Measurements from ENCODE around the gene GBA2.

Gene GBA2

DNA sequence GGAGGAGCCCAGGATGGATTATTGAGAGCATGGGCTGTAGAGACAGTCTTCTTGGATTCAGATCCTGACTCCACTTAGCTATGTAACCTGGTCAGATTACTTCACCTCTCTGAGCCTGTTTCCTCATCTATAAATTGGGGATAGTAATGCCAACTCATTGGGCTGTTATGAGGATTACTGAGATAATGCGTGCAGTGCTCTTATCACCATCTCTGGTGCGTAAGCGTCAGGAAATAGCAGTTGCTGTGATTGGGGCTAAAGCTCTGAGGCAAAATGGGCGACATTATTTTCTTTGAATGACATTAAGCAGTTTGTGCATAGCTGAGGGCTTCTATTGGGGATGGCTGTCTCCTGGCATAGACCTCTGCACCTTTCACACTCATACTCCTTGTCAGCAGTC lies 6.0 kb upstream of the GBA2 start:
- TF ChIP-seq CTCF (IDR thresholded peaks at IDR 0.05), result no peak

GRCh38 chr9:35754264-35754663 lies 5.2 kb upstream of the GBA2 start, which contains the start of gene MSMP:
TSS of gene MSMP (minus strand) at chr9:35754276. CDS start at chr9:35754129, 147 bp downstream.
- TF ChIP-seq CTCF (IDR thresholded peaks at IDR 0.05), result no peak

GRCh38 chr9:35753466-35753865 lies 4.4 kb upstream of the GBA2 start:
- TF ChIP-seq CTCF (IDR thresholded peaks at IDR 0.05), result no peak

DNA sequence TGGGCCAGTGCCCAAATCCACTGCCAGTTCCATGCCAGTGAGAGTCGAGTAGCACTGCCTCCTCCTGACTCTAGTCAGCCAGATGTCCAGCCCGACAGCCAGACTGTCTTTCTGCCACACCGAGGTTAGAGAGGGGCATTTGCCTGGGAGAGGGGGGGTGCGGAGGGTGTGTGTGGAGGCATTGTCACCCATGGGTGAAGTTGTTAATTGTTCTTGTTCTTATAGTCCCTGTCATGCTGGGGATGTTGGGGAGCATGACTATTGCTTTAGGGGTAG lies 1.2 kb upstream of the GBA2 start:
- no peak for TF ChIP-seq CTCF (IDR thresholded peaks at IDR 0.05)

- TF ChIP-seq CTCF (IDR thresholded peaks at IDR 0.05), result no peak
These were observed 657 bp upstream of the GBA2 start for GRCh38 chr9:35749515-35750255.

DNA sequence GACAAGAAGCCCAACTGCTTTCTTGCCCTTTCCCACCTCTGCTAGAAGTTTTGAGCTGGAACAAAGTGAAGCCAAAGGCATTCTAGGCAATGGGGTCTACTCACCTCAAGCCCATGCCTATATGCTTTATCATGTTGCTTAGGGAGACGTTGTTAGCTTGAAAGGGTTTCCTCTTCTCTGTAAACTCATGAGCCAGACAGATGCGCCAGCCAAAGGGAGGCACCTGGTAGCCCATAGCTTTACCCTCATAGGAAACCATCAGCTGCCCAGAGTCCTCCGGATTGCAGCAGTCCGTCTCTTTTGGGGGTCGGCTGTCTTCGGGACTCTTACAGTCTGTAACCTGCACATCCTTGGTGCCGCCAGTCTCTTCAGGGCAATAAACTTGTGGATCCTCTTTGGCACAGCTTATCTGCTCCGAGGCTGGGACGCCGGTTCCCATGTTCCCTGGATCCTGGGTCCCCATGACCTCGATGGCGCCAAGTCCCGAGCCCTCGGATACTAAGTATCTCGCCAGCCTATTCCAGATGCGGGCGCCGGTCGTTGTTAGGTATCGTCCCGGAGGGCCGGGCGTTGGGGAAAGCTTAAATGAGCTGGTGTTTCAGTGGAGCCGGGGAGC lies 678 bp downstream of the GBA2 start:
- no peak for TF ChIP-seq CTCF (IDR thresholded peaks at IDR 0.05)

- TF ChIP-seq CTCF (IDR thresholded peaks at IDR 0.05), result no peak
These were observed 2.4 kb downstream of the GBA2 start for GRCh38 chr9:35746583-35746982.

Measured in LNCAP (cell line).